ENCODE results near the gene INPP5A. TPM values are rescaled to one million over a fixed set of nuclear protein-coding genes. Genes with fewer than 3 reads are reported as not detected.

INPP5A gene
- total RNA-seq, 1 experiment from 2014 or later: 12.3 TPM

- Histone ChIP-seq H3K4me2 (ENCODE audit: low read length) (no peak overlapping the region), H2AFZ (ENCODE audit: low read depth, low read length, poor library complexity, severe bottlenecking) (no peak overlapping the region), H3K36me3 (ENCODE audit: control insufficient read depth in 1 of 2, insufficient read depth in 2 of 2, low read length in 2 of 2) (no peaks in the 10 kb centered on the region), H3K27ac (ENCODE audit: low read depth, low read length) (no peak overlapping the region), H3K9me2 (ENCODE audit: insufficient read depth) (no peaks in the 10 kb centered on the region), H3K27me3 (ENCODE audit: insufficient read depth, low read length) (no peaks in the 10 kb centered on the region), H4K20me1 (ENCODE audit: insufficient read depth) (no peaks in the 10 kb centered on the region), H3K9me3 (ENCODE audit: control insufficient read depth in 1 of 2, insufficient read depth in 1 of 2, low read depth in 1 of 2, low read length in 2 of 2) (no peaks in the 10 kb centered on the region), H3K9ac (ENCODE audit: low read length) (no peak overlapping the region), H3K4me3 (replicated peaks in 1 of 2; ENCODE audit: low read depth in 1 of 2, low read length in 2 of 2) (no peak overlapping the region), H3K4me1 (ENCODE audit: control insufficient read depth in 1 of 2, insufficient read depth in 2 of 2, low read length in 2 of 2) (no peaks in the 10 kb centered on the region), H3K79me2 (ENCODE audit: insufficient read depth, low read length) (no peaks in the 10 kb centered on the region)
- RAD21 ChIA-PET (ENCODE audit: low non-redundant PET in 1 of 2, low total read pairs in 2 of 2, uncharacterized antibody in 2 of 2, unreplicated experiment in 2 of 2): no interaction called here
- TF ChIP-seq ZFX (IDR thresholded peaks at IDR 0.05) (no peak), REST (IDR thresholded peaks at IDR 0.05; ENCODE audit: low read depth) (no peak), ZNF274 (IDR thresholded peaks at IDR 0.05; ENCODE audit: low read depth, low read length) (no peak), ELF1 (IDR thresholded peaks at IDR 0.05; ENCODE audit: borderline replicate concordance, low read depth) (no peak), YY1 (IDR thresholded peaks at IDR 0.05; ENCODE audit: extremely low read depth, insufficient replicate concordance, low read depth, low read length) (no peak), SRF (IDR thresholded peaks at IDR 0.05; ENCODE audit: low read depth) (no peak)
- POLR2A ChIA-PET: no interaction called here
- no peak for DNase-seq (ENCODE audit: low read depth, low spot score)
- ATAC-seq: no peak
- CTCF ChIA-PET: no interaction called here
- intact Hi-C loops (cut with micrococcal nuclease): no loop called here
- BruUV-seq (replicated peaks): no TSS peak
Observed at GRCh38 chr10:132702601-132703418, 165.2 kb downstream of the INPP5A start.
